H9 (cell line): ENCODE results near the gene SLC7A11. TPM values are rescaled to one million over a fixed set of nuclear protein-coding genes. Genes with fewer than 3 reads are reported as not detected.

Source experiments
- DNase-seq: peaks from one replicate; pipeline ENCODE4 v3.0.0-alpha.2; 2017
- H2AFZ ChIP-seq: one replicate; pipeline ENCODE4 v1.6.1; 2013; ENCODE audit warnings: mild to moderate bottlenecking, low read length, control low read depth, moderate library complexity
- H2AK5ac ChIP-seq: 2 replicates; pipeline ENCODE4 v1.6.1; 2013; ENCODE audit warnings: low read length, control low read depth, mixed read lengths; ENCODE audit not compliant: insufficient read length
- H2BK120ac ChIP-seq: one replicate; pipeline ENCODE4 v1.6.1; 2013; ENCODE audit warnings: low read depth, mild to moderate bottlenecking, low read length, control low read depth, inconsistent platforms; ENCODE audit not compliant: poor library complexity, severe bottlenecking
- H2BK12ac ChIP-seq: 2 replicates; pipeline ENCODE4 v1.6.1; 2013; ENCODE audit warnings: low read length, control low read depth, mixed read lengths, low read depth; ENCODE audit not compliant: insufficient read length
- H2BK15ac ChIP-seq: 2 replicates; pipeline ENCODE4 v1.6.1; 2013; ENCODE audit warnings: low read depth, low read length, control low read depth
- H2BK20ac ChIP-seq: one replicate; pipeline ENCODE4 v1.6.1; 2013; ENCODE audit warnings: low read depth, mild to moderate bottlenecking, low read length, control low read depth, inconsistent platforms; ENCODE audit not compliant: poor library complexity, severe bottlenecking
- H2BK5ac ChIP-seq: 2 replicates; pipeline ENCODE4 v1.6.1; 2013; ENCODE audit warnings: low read length, control low read depth, mixed read lengths; ENCODE audit not compliant: insufficient read length
- H3K14ac ChIP-seq: 2 replicates; pipeline ENCODE4 v1.6.1; 2013; ENCODE audit warnings: low read length, control low read depth; ENCODE audit not compliant: insufficient read depth
- H3K18ac ChIP-seq: 2 replicates; pipeline ENCODE4 v1.6.1; 2013; ENCODE audit warnings: low read depth, mild to moderate bottlenecking, mixed read lengths, low read length, control low read depth; ENCODE audit not compliant: insufficient read length
- H3K23ac ChIP-seq: 2 replicates; pipeline ENCODE4 v1.6.1; 2013; ENCODE audit warnings: low read length, control low read depth, mixed read lengths, low read depth; ENCODE audit not compliant: insufficient read length
- H3K23me2 ChIP-seq: 2 replicates; pipeline ENCODE4 v1.6.1; 2013; ENCODE audit warnings: low read depth, mild to moderate bottlenecking, mixed read lengths, low read length, control low read depth; ENCODE audit not compliant: insufficient read length, poor library complexity, severe bottlenecking
- H3K27ac ChIP-seq: 2 replicates; pipeline ENCODE4 v1.5.1; 2013; ENCODE audit warnings: low read length, control low read depth, mixed read lengths, low read depth; ENCODE audit not compliant: insufficient read length
- H3K27me3 ChIP-seq: 2 replicates; pipeline ENCODE4 v1.6.1; 2013; ENCODE audit warnings: low read length, control low read depth, inconsistent platforms; ENCODE audit not compliant: insufficient read depth
- H3K4ac ChIP-seq: 2 replicates; pipeline ENCODE4 v1.6.1; 2013; ENCODE audit warnings: low read depth, mild to moderate bottlenecking, control low read depth, inconsistent platforms, low read length, moderate library complexity
- H3K4me1 ChIP-seq: 2 replicates; pipeline ENCODE4 v1.6.1; 2013; ENCODE audit warnings: low read length, control low read depth, inconsistent platforms; ENCODE audit not compliant: insufficient read depth
- H3K4me2 ChIP-seq: 2 replicates; pipeline ENCODE4 v1.6.1; 2013; ENCODE audit warnings: low read length, control low read depth, mixed read lengths; ENCODE audit not compliant: insufficient read length, insufficient read depth
- H3K56ac ChIP-seq: 2 replicates; pipeline ENCODE4 v1.6.1; 2013; ENCODE audit warnings: low read depth, mild to moderate bottlenecking, mixed read lengths, low read length, control low read depth; ENCODE audit not compliant: insufficient read length
- H3K79me1 ChIP-seq: 2 replicates; pipeline ENCODE4 v1.6.1; 2013; ENCODE audit warnings: low read depth, mild to moderate bottlenecking, moderate library complexity, low read length, control low read depth, inconsistent platforms; ENCODE audit not compliant: insufficient read depth, poor library complexity, severe bottlenecking
- H3K79me2 ChIP-seq: 2 replicates; pipeline ENCODE4 v1.6.1; 2013; ENCODE audit warnings: low read length, control low read depth, inconsistent platforms; ENCODE audit not compliant: insufficient read depth
- H3K9ac ChIP-seq: 2 replicates; pipeline ENCODE4 v1.6.1; 2013; ENCODE audit warnings: low read length, control low read depth, mixed read lengths; ENCODE audit not compliant: insufficient read length; ENCODE audit errors: extremely low read depth
- H3K9me3 ChIP-seq: one replicate; pipeline ENCODE4 v1.6.1; 2013; ENCODE audit warnings: low read depth, low read length, inconsistent platforms; ENCODE audit not compliant: control insufficient read depth
- H3T11ph ChIP-seq: one replicate; pipeline ENCODE4 v1.6.1; 2013; ENCODE audit warnings: mild to moderate bottlenecking, low read length, control low read depth, inconsistent platforms
- H4K20me1 ChIP-seq: one replicate; pipeline ENCODE4 v1.6.1; 2013; ENCODE audit not compliant: control insufficient read depth, insufficient read length, insufficient read depth
- H4K5ac ChIP-seq: 2 replicates; pipeline ENCODE4 v1.6.1; 2013; ENCODE audit warnings: low read depth, mild to moderate bottlenecking, mixed read lengths, low read length, control low read depth; ENCODE audit not compliant: insufficient read length
- H4K8ac ChIP-seq: replicated peaks from 2 replicates; pipeline ENCODE4 v1.6.1; 2013; ENCODE audit warnings: low read length, control low read depth, mixed read lengths, low read depth; ENCODE audit not compliant: insufficient read length
- H4K91ac ChIP-seq: 2 replicates; pipeline ENCODE4 v1.6.1; 2013; ENCODE audit warnings: low read depth, mild to moderate bottlenecking, moderate library complexity, mixed read lengths, low read length, control low read depth; ENCODE audit not compliant: insufficient read length
- H3K27ac Mint-ChIP-seq, 3 experiments: 2 replicates in 2 of 3; 3 replicates in 1 of 3; pipeline ENCODE4 v1.8.0; 2020 to 2021; ENCODE audit warnings: mixed read lengths in 3 of 3, mild to moderate bottlenecking in 1 of 3, moderate library complexity in 1 of 3
- H3K27me3 Mint-ChIP-seq: 2 replicates; pipeline ENCODE4 v1.8.0; 2021; ENCODE audit warnings: low read depth, mild to moderate bottlenecking, moderate library complexity, mixed read lengths
- H3K36me3 Mint-ChIP-seq, 3 experiments: 2 replicates in 2 of 3; 3 replicates in 1 of 3; pipeline ENCODE4 v1.8.0; 2020 to 2021; ENCODE audit warnings: low read depth in 3 of 3, mixed read lengths in 3 of 3; ENCODE audit not compliant: insufficient read depth in 1 of 3
- H3K4me1 Mint-ChIP-seq, 2 experiments: 2 replicates each; pipeline ENCODE4 v1.8.0; 2020; ENCODE audit warnings: mixed read lengths in 2 of 2
- H3K4me3 Mint-ChIP-seq, 2 experiments: 2 replicates in 1 of 2; 3 replicates in 1 of 2; pipeline ENCODE4 v1.8.0; 2020 to 2021; ENCODE audit warnings: mild to moderate bottlenecking in 2 of 2, mixed read lengths in 2 of 2, moderate library complexity in 1 of 2
- H3K9me3 Mint-ChIP-seq, 2 experiments: 2 replicates in 1 of 2; 3 replicates in 1 of 2; pipeline ENCODE4 v1.8.0; 2020; ENCODE audit warnings: mild to moderate bottlenecking in 2 of 2, mixed read lengths in 2 of 2, moderate library complexity in 1 of 2
- CTCF ChIP-seq: fragments of 200-600 bp; sonication (generic); conservative IDR thresholded peaks from 3 replicates; pipeline ENCODE4 v1.8.0; 2021; ENCODE audit warnings: antibody characterized with exemption, mild to moderate bottlenecking
- WGBS: extraction: QIAGEN DNeasy Blood & Tissue Kit; methylation state at CpG from one replicate; pipeline ENCODE4 v1.1.7; 2013; ENCODE audit warnings: missing lambda C conversion rate, low lambda C conversion rate, mixed read lengths; ENCODE audit not compliant: insufficient read length; ENCODE audit errors: extremely low coverage; 5-methylcytosine and 5-hydroxymethylcytosine counted together
- total RNA-seq: library from RNA; stranded (reverse); gene quantifications from 2 replicates; pipeline ENCODE4 v1.2.1, GENCODE V29; 2021

SLC7A11 gene
- total RNA-seq, 1 experiment from 2014 or later, result 19.8 TPM

- Histone ChIP-seq H3K4me1 (no peaks in the 10 kb centered on the region), H3K23me2 (no peaks in the 10 kb centered on the region), H3K79me1 (no peaks in the 10 kb centered on the region), H3K14ac (no peak overlapping the region), H3K18ac (no peak overlapping the region), H2BK15ac (no peak overlapping the region), H3K27me3 (no peaks in the 10 kb centered on the region), H3K4me2 (no peak overlapping the region), H2BK12ac (no peak overlapping the region), H2BK5ac (no peak overlapping the region), H2BK20ac (no peak overlapping the region), H3K9me3 (no peaks in the 10 kb centered on the region), H3K23ac (no peak overlapping the region), H2AFZ (no peak overlapping the region), H2BK120ac (no peak overlapping the region), H3K27ac (no peak overlapping the region), H4K5ac (no peak overlapping the region), H4K20me1 (no peaks in the 10 kb centered on the region), H3T11ph (no peak overlapping the region), H3K9ac (no peak overlapping the region), H2AK5ac (no peak overlapping the region), H3K4ac (no peak overlapping the region), H4K91ac (no peak overlapping the region), H3K79me2 (no peaks in the 10 kb centered on the region), H3K56ac (no peak overlapping the region), H4K8ac (no peak overlapping the region)
- TF ChIP-seq CTCF, result no peak
- H3K4me1 Mint-ChIP-seq, result peaks cover 11 to 16% of the 10 kb centered on the region in 2 experiments
- WGBS, result no CpG with 5 or more reads among the region's 2 CpGs
- H3K9me3 Mint-ChIP-seq, result no peaks in the 10 kb centered on the region
- H3K4me3 Mint-ChIP-seq, result no peak overlapping the region
- no peaks in the 10 kb centered on the region for H3K27me3 Mint-ChIP-seq
- H3K27ac Mint-ChIP-seq, result no peak overlapping the region; a peak in 3 of 7 replicates
- H3K36me3 Mint-ChIP-seq, result no peaks in the 10 kb centered on the region
- no peak for DNase-seq
Observed at GRCh38 chr4:138161351-138161750, 80.8 kb downstream of the SLC7A11 start.
